Mucosa of stomach (tissue), 1 donor: ENCODE data around the gene SNX8.

Source experiments
- H3K27me3 ChIP-seq: one replicate; pipeline ENCODE4 v1.7.0; 2013; ENCODE audit warnings: mild to moderate bottlenecking, low read length; ENCODE audit not compliant: control insufficient read depth, insufficient read depth
- H3K36me3 ChIP-seq: one replicate; pipeline ENCODE4 v1.7.0; 2013; ENCODE audit warnings: low read length; ENCODE audit not compliant: control insufficient read depth, insufficient read depth
- H3K4me1 ChIP-seq: one replicate; pipeline ENCODE4 v1.7.0; 2013; ENCODE audit warnings: mild to moderate bottlenecking, low read length; ENCODE audit not compliant: control insufficient read depth, insufficient read depth
- H3K4me3 ChIP-seq: one replicate; pipeline ENCODE4 v1.7.0; 2013; ENCODE audit warnings: low read length
- H3K9ac ChIP-seq: one replicate; pipeline ENCODE4 v1.7.0; 2013; ENCODE audit warnings: mild to moderate bottlenecking, low read length, moderate library complexity
- H3K9me3 ChIP-seq: one replicate; pipeline ENCODE4 v1.7.0; 2013; ENCODE audit warnings: mild to moderate bottlenecking, low read length, moderate library complexity; ENCODE audit not compliant: control insufficient read depth
- donor health status: Pancreatic carcinoma.

SNX8 gene

GRCh38 chr7:2314209-2314955, at the start of gene SNX8:
Gene SNX8 (minus strand): TSS chr7:2314441. CDS start chr7:2314421, 20 bp downstream.
- Histone ChIP-seq H3K4me3 (peak within 1 kb of the TSS; percentile 71), H3K9me3 (no peaks in the 10 kb centered on the region), H3K27me3 (no peaks in the 10 kb centered on the region), H3K4me1 (no peaks in the 10 kb centered on the region), H3K36me3 (no peaks in the 10 kb centered on the region), H3K9ac (peak within 1 kb of the TSS; percentile 83)

- Histone ChIP-seq H3K9ac (no peak overlapping the region), H3K36me3 (peaks cover 24% of the 10 kb centered on the region), H3K27me3 (no peaks in the 10 kb centered on the region), H3K4me1 (peaks cover 21% of the 10 kb centered on the region), H3K9me3 (no peaks in the 10 kb centered on the region), H3K4me3 (no peak overlapping the region)
Measured at GRCh38 chr7:2362385-2363088, 48.3 kb upstream of the SNX8 start.

GRCh38 chr7:2360796-2361195, 46.6 kb upstream of the SNX8 start:
- peaks cover 12% of the 10 kb centered on the region for H3K36me3 ChIP-seq

GRCh38 chr7:2359610-2360009, 45.4 kb upstream of the SNX8 start:
- Histone ChIP-seq H3K36me3 (peaks cover 9% of the 10 kb centered on the region), H3K4me3 (no peak overlapping the region), H3K4me1 (peaks cover 30% of the 10 kb centered on the region), H3K9ac (no peak overlapping the region), H3K9me3 (no peaks in the 10 kb centered on the region), H3K27me3 (no peaks in the 10 kb centered on the region)

More at GRCh38 chr7:2360796-2361195, 46.6 kb upstream of the SNX8 start:
- H3K4me3 ChIP-seq, result no peak overlapping the region
- no peaks in the 10 kb centered on the region for H3K9me3 ChIP-seq
- no peak overlapping the region for H3K9ac ChIP-seq
- H3K4me1 ChIP-seq, result peaks cover 30% of the 10 kb centered on the region
- no peaks in the 10 kb centered on the region for H3K27me3 ChIP-seq

- Histone ChIP-seq H3K4me1 (peaks cover 30% of the 10 kb centered on the region), H3K27me3 (no peaks in the 10 kb centered on the region), H3K36me3 (peaks cover 6% of the 10 kb centered on the region), H3K9ac (peak overlapping the region; percentile 9), H3K4me3 (no peak overlapping the region), H3K9me3 (no peaks in the 10 kb centered on the region)
Measured at GRCh38 chr7:2358968-2359527, 44.8 kb upstream of the SNX8 start.

GRCh38 chr7:2357571-2357970, 43.3 kb upstream of the SNX8 start:
- no peaks in the 10 kb centered on the region for H3K9me3 ChIP-seq
- peaks cover 3% of the 10 kb centered on the region for H3K36me3 ChIP-seq
- no peak overlapping the region for H3K9ac ChIP-seq
- peaks cover 35% of the 10 kb centered on the region for H3K4me1 ChIP-seq
- no peak overlapping the region for H3K4me3 ChIP-seq
- H3K27me3 ChIP-seq, result no peaks in the 10 kb centered on the region

GRCh38 chr7:2357165-2357564, 42.9 kb upstream of the SNX8 start:
- Histone ChIP-seq H3K27me3 (no peaks in the 10 kb centered on the region), H3K36me3 (no peaks in the 10 kb centered on the region), H3K4me3 (no peak overlapping the region), H3K4me1 (peaks cover 35% of the 10 kb centered on the region), H3K9ac (no peak overlapping the region), H3K9me3 (no peaks in the 10 kb centered on the region)

- Histone ChIP-seq H3K9ac (peak overlapping the region; percentile 80), H3K4me1 (peaks cover 35% of the 10 kb centered on the region), H3K27me3 (no peaks in the 10 kb centered on the region)
Measured at GRCh38 chr7:2355705-2356008, 41.4 kb upstream of the SNX8 start.

GRCh38 chr7:2354939-2355704, 40.9 kb upstream of the SNX8 start:
- no peaks in the 10 kb centered on the region for H3K27me3 ChIP-seq
- no peaks in the 10 kb centered on the region for H3K36me3 ChIP-seq
- H3K4me3 ChIP-seq, result peak overlapping the region; percentile 9
- H3K9me3 ChIP-seq, result no peaks in the 10 kb centered on the region
- H3K4me1 ChIP-seq, result peaks cover 35% of the 10 kb centered on the region
- peak overlapping the region; percentile 80 for H3K9ac ChIP-seq

More at GRCh38 chr7:2355705-2356008, 41.4 kb upstream of the SNX8 start:
- Histone ChIP-seq H3K36me3 (no peaks in the 10 kb centered on the region), H3K9me3 (no peaks in the 10 kb centered on the region), H3K4me3 (peak overlapping the region; percentile 9)

GRCh38 chr7:2354186-2354938, 40.1 kb upstream of the SNX8 start, which contains the start of gene EIF3B:
Gene EIF3B (plus strand): TSS chr7:2354827. CDS start chr7:2354922, 95 bp downstream.
- H3K9ac ChIP-seq, result peak within 1 kb of the TSS; percentile 99
- no peaks in the 10 kb centered on the region for H3K36me3 ChIP-seq
- peaks cover 31% of the 10 kb centered on the region for H3K4me1 ChIP-seq
- H3K27me3 ChIP-seq, result no peaks in the 10 kb centered on the region
- peak within 1 kb of the TSS; percentile 91 for H3K4me3 ChIP-seq
- no peaks in the 10 kb centered on the region for H3K9me3 ChIP-seq

- H3K4me1 ChIP-seq, result peaks cover 26% of the 10 kb centered on the region
- H3K9me3 ChIP-seq, result no peaks in the 10 kb centered on the region
- H3K9ac ChIP-seq, result peak overlapping the region; percentile 99
- no peaks in the 10 kb centered on the region for H3K36me3 ChIP-seq
- H3K4me3 ChIP-seq, result peak overlapping the region; percentile 91
- no peaks in the 10 kb centered on the region for H3K27me3 ChIP-seq
Measured at GRCh38 chr7:2353936-2354185, 39.6 kb upstream of the SNX8 start.
